GM23338 (cell line): ENCODE results near the gene IGSF22. TPM values are rescaled to one million over a fixed set of nuclear protein-coding genes. Genes with fewer than 3 reads are reported as not detected.

ENCODE experiments used
- ATAC-seq: fragments of 200-7000 bp; cut with Tn5 transposase; 3 replicates; pipeline ENCODE4 v1.9.1; 2020
- DNase-seq: peaks from one replicate; pipeline ENCODE4 v3.0.0-alpha.2; 2015; ENCODE audit warnings: low spot score
- H2AFZ ChIP-seq: fragments of 200-600 bp; sonication (generic); 2 replicates; pipeline ENCODE4 v1.8.0; 2016; ENCODE audit warnings: antibody characterized with exemption, mild to moderate bottlenecking, moderate library complexity
- H3F3A ChIP-seq: fragments of 200-600 bp; sonication (generic); replicated peaks from 2 replicates; pipeline ENCODE4 v1.8.0; 2017; ENCODE audit warnings: antibody characterized with exemption, mixed run types, low read depth
- H3K27ac ChIP-seq: fragments of 200-600 bp; sonication (generic); 2 replicates; pipeline ENCODE4 v1.6.1; 2016; ENCODE audit warnings: low read depth
- H3K27me3 ChIP-seq: fragments of 200-600 bp; sonication (generic); 2 replicates; pipeline ENCODE4 v1.8.0; 2016; ENCODE audit warnings: mild to moderate bottlenecking, mixed run types, moderate library complexity; ENCODE audit not compliant: insufficient read depth
- H3K36me3 ChIP-seq: fragments of 200-600 bp; sonication (generic); 2 replicates; pipeline ENCODE4 v1.8.0; 2016; ENCODE audit warnings: mild to moderate bottlenecking; ENCODE audit not compliant: insufficient read depth
- H3K4me1 ChIP-seq: fragments of 200-600 bp; sonication (generic); 2 replicates; pipeline ENCODE4 v1.8.0; 2016; ENCODE audit warnings: mild to moderate bottlenecking, moderate library complexity; ENCODE audit not compliant: insufficient read depth
- H3K4me2 ChIP-seq: fragments of 200-600 bp; sonication (generic); 2 replicates; pipeline ENCODE4 v1.7.1; 2017; ENCODE audit warnings: mixed run types
- H3K4me3 ChIP-seq: fragments of 200-600 bp; sonication (generic); 2 replicates; pipeline ENCODE4 v1.6.1; 2016; ENCODE audit warnings: mixed run types
- H3K79me2 ChIP-seq: fragments of 200-600 bp; sonication (generic); replicated peaks from 2 replicates; pipeline ENCODE4 v1.8.0; 2017; ENCODE audit warnings: mild to moderate bottlenecking; ENCODE audit not compliant: insufficient read depth
- H3K9me2 ChIP-seq: fragments of 200-600 bp; sonication (generic); 2 replicates; pipeline ENCODE4 v1.8.0; 2017; ENCODE audit not compliant: insufficient read depth
- H4K20me1 ChIP-seq: fragments of 200-600 bp; sonication (generic); replicated peaks from 2 replicates; pipeline ENCODE4 v1.8.0; 2017; ENCODE audit warnings: mild to moderate bottlenecking; ENCODE audit not compliant: insufficient read depth
- H3K27ac Mint-ChIP-seq: 2 replicates; pipeline ENCODE4 v1.8.0; 2020; ENCODE audit warnings: inconsistent platforms, mild to moderate bottlenecking, moderate library complexity, mixed read lengths
- H3K27me3 Mint-ChIP-seq: 3 replicates; pipeline ENCODE4 v1.8.0; 2022; ENCODE audit warnings: low read depth, mild to moderate bottlenecking, moderate library complexity, mixed read lengths, inconsistent platforms; ENCODE audit not compliant: insufficient read depth, poor library complexity
- H3K36me3 Mint-ChIP-seq: 3 replicates; pipeline ENCODE4 v1.8.0; 2021; ENCODE audit warnings: low read depth, mild to moderate bottlenecking, inconsistent platforms, moderate library complexity, mixed read lengths
- H3K4me1 Mint-ChIP-seq: 3 replicates; pipeline ENCODE4 v1.8.0; 2020; ENCODE audit warnings: mild to moderate bottlenecking, inconsistent platforms, mixed read lengths
- H3K4me3 Mint-ChIP-seq: 3 replicates; pipeline ENCODE4 v1.8.0; 2021; ENCODE audit warnings: moderate library complexity, mild to moderate bottlenecking, inconsistent platforms, mixed read lengths
- H3K9me3 Mint-ChIP-seq: 3 replicates; pipeline ENCODE4 v1.8.0; 2020; ENCODE audit warnings: moderate library complexity, mild to moderate bottlenecking, inconsistent platforms, mixed read lengths
- CREB1 ChIP-seq: fragments of 250-450 bp; sonication (Bioruptor Pico); IDR thresholded peaks from 2 replicates; pipeline ENCODE4 v1.5.0; 2020; ENCODE audit warnings: low read depth, mild to moderate bottlenecking, moderate library complexity
- EZH2phosphoT487 ChIP-seq: fragments of 200-600 bp; sonication (generic); IDR thresholded peaks from one replicate; pipeline ENCODE4 v1.8.1; 2018; ENCODE audit warnings: antibody characterized with exemption; ENCODE audit not compliant: unreplicated experiment
- NANOG ChIP-seq: IDR thresholded peaks from 2 replicates; pipeline ENCODE4 v1.6.1; 2016; ENCODE audit warnings: antibody characterized with exemption, borderline replicate concordance
- POLR2AphosphoS5 ChIP-seq: IDR thresholded peaks from 2 replicates; pipeline ENCODE4 v1.6.1; 2016; ENCODE audit warnings: antibody characterized with exemption, low read depth
- STAT1 ChIP-seq: IDR thresholded peaks from one replicate; pipeline ENCODE4 v1.6.1; 2016; ENCODE audit warnings: antibody characterized with exemption; ENCODE audit not compliant: unreplicated experiment
- ZNF114 ChIP-seq: fragments of 250-450 bp; sonication (Bioruptor Pico); IDR thresholded peaks from 2 replicates; pipeline ENCODE4 v1.5.0; 2020; ENCODE audit warnings: mild to moderate bottlenecking, moderate library complexity
- polyA plus RNA-seq: library from polyadenylated mRNA; unstranded; fragments of >200 nt; fragmentation: Nextera tagmentation; extraction: Ambion mirVana; gene quantifications from 2 replicates; pipeline ENCODE4 v1.2.1, GENCODE V29; 2016
- total RNA-seq: library from RNA; depleted of rRNA; stranded (reverse); fragments of >200 nt; shearing (Covaris generic); gene quantifications from 2 replicates; pipeline ENCODE4 v1.2.3, GENCODE V29; 2014
- TF ChIP-seq, protein P1 (sequence below), 2 experiments: fragments of 200-600 bp in 1 of 2; sonication (generic) in 1 of 2; conservative IDR thresholded peaks; 2 replicates each; pipeline versions ENCODE4 v1.5.1 to v1.6.1; 2016 to 2017; ENCODE audit warnings: antibody characterized with exemption in 2 of 2, low read depth in 2 of 2, mild to moderate bottlenecking in 2 of 2, moderate library complexity in 1 of 2
- TF ChIP-seq, protein P2 (sequence below): IDR thresholded peaks from one replicate; pipeline ENCODE4 v1.6.1; 2018; ENCODE audit warnings: antibody characterized with exemption; ENCODE audit not compliant: unreplicated experiment
- TF ChIP-seq, protein P3 (sequence below): fragments of 250-450 bp; sonication (Bioruptor Pico); IDR thresholded peaks from 2 replicates; pipeline ENCODE4 v1.5.0; 2020; ENCODE audit warnings: mild to moderate bottlenecking, moderate library complexity

The IGSF22 gene
- total and polyA plus RNA-seq, 2 experiments from 2014 or later = 0.37 TPM; not detected in 1

DNA sequence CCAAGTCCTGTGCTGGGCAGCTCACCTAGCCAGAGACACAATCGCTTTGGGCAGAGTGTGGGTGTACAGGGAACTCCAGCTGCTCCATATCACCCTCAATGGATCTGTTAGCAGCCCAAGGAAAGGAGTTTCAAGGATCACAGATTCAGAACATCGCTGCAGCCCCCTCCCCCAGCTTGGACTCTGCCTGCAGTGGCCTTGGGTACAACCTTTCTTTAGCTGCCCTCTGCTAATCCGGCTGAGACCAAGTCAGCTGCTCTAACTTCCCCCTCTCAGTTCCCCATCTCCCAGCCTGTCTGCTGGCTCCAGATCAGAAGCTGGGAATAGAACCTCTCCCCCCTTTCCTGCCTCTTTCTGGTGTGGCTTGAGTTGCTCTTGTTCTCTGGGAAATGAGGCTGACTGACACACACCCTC, 26.1 kb downstream of the IGSF22 start:
- Histone ChIP-seq H4K20me1 (no peaks in the 10 kb centered on the region), H3F3A (0 out of 2 replicates have a peak, but pooled peaks cover 2% of the 10 kb centered on the region), H3K4me3 (peak overlapping the region; percentile 76; the same call in 1 of the 2 replicates), H2AFZ (no peak overlapping the region), H3K36me3 (no peaks in the 10 kb centered on the region), H3K9me2 (no peaks in the 10 kb centered on the region), H3K4me2 (peak overlapping the region; percentile 90), H3K27me3 (peaks cover 22% of the 10 kb centered on the region), H3K4me1 (peaks cover 7% of the 10 kb centered on the region; the same call in 1 of the 2 replicates), H3K27ac (no peak overlapping the region), H3K79me2 (no peaks in the 10 kb centered on the region)
- Mint-ChIP-seq H3K4me3 (peak overlapping the region; percentile 76), H3K4me1 (peaks cover 8% of the 10 kb centered on the region; the same call in 2 of the 3 replicates), H3K27ac (no peak overlapping the region), H3K9me3 (no peaks in the 10 kb centered on the region), H3K27me3 (peaks cover 13% of the 10 kb centered on the region), H3K36me3 (no peaks in the 10 kb centered on the region; the same call in 2 of the 3 replicates)
- no peak for ATAC-seq
- no peak for DNase-seq
- TF ChIP-seq NANOG (no peak), POLR2AphosphoS5 (no peak), STAT1 (no peak), ZNF114 (no peak)

DNA sequence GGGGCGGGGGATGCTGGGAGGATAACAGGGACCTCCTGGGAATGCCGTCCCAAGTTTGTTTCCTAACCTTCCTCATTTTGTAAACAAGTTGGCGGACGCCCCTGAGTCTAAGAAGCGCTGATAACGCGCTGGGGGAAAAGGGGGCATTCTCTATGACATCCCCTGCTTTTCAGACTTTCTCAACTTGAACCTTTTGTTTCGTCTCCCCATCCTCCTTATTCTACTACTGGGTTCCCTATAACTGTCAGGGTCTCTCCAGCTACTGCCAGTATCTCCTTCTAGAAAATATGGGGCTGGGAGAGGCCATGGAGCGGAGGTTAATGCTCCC, 26.8 kb downstream of the IGSF22 start:
- Histone ChIP-seq H3K4me1 (peaks cover 7% of the 10 kb centered on the region; the same call in 1 of the 2 replicates), H3K4me3 (peak overlapping the region; percentile 76), H3K4me2 (peak overlapping the region; percentile 90), H2AFZ (peak overlapping the region; percentile 97), H3K9me2 (no peaks in the 10 kb centered on the region), H3K27me3 (peaks cover 18% of the 10 kb centered on the region; the same call in 1 of the 2 replicates), H3F3A (0 out of 2 replicates have a peak, but pooled peaks cover 2% of the 10 kb centered on the region), H3K79me2 (no peaks in the 10 kb centered on the region), H4K20me1 (no peaks in the 10 kb centered on the region), H3K27ac (no peak overlapping the region), H3K36me3 (no peaks in the 10 kb centered on the region)
- peaks cover 7% of the 10 kb centered on the region; the same call in 2 of the 3 replicates for H3K4me1 Mint-ChIP-seq
- TF ChIP-seq, protein P1, sequence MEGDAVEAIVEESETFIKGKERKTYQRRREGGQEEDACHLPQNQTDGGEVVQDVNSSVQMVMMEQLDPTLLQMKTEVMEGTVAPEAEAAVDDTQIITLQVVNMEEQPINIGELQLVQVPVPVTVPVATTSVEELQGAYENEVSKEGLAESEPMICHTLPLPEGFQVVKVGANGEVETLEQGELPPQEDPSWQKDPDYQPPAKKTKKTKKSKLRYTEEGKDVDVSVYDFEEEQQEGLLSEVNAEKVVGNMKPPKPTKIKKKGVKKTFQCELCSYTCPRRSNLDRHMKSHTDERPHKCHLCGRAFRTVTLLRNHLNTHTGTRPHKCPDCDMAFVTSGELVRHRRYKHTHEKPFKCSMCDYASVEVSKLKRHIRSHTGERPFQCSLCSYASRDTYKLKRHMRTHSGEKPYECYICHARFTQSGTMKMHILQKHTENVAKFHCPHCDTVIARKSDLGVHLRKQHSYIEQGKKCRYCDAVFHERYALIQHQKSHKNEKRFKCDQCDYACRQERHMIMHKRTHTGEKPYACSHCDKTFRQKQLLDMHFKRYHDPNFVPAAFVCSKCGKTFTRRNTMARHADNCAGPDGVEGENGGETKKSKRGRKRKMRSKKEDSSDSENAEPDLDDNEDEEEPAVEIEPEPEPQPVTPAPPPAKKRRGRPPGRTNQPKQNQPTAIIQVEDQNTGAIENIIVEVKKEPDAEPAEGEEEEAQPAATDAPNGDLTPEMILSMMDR (conservative IDR thresholded peaks at IDR 0.05; ENCODE audit: low read depth in 2 of 2) = no peak
- TF ChIP-seq, protein P2, sequence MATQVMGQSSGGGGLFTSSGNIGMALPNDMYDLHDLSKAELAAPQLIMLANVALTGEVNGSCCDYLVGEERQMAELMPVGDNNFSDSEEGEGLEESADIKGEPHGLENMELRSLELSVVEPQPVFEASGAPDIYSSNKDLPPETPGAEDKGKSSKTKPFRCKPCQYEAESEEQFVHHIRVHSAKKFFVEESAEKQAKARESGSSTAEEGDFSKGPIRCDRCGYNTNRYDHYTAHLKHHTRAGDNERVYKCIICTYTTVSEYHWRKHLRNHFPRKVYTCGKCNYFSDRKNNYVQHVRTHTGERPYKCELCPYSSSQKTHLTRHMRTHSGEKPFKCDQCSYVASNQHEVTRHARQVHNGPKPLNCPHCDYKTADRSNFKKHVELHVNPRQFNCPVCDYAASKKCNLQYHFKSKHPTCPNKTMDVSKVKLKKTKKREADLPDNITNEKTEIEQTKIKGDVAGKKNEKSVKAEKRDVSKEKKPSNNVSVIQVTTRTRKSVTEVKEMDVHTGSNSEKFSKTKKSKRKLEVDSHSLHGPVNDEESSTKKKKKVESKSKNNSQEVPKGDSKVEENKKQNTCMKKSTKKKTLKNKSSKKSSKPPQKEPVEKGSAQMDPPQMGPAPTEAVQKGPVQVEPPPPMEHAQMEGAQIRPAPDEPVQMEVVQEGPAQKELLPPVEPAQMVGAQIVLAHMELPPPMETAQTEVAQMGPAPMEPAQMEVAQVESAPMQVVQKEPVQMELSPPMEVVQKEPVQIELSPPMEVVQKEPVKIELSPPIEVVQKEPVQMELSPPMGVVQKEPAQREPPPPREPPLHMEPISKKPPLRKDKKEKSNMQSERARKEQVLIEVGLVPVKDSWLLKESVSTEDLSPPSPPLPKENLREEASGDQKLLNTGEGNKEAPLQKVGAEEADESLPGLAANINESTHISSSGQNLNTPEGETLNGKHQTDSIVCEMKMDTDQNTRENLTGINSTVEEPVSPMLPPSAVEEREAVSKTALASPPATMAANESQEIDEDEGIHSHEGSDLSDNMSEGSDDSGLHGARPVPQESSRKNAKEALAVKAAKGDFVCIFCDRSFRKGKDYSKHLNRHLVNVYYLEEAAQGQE = no peak
- TF ChIP-seq STAT1 (no peak), EZH2phosphoT487 (no peak), CREB1 (CRISPR knock-in tag) (0 out of 2 replicates have a peak, but pooled peaks have one; percentile 33), NANOG (no peak)
- TF ChIP-seq, protein P3, sequence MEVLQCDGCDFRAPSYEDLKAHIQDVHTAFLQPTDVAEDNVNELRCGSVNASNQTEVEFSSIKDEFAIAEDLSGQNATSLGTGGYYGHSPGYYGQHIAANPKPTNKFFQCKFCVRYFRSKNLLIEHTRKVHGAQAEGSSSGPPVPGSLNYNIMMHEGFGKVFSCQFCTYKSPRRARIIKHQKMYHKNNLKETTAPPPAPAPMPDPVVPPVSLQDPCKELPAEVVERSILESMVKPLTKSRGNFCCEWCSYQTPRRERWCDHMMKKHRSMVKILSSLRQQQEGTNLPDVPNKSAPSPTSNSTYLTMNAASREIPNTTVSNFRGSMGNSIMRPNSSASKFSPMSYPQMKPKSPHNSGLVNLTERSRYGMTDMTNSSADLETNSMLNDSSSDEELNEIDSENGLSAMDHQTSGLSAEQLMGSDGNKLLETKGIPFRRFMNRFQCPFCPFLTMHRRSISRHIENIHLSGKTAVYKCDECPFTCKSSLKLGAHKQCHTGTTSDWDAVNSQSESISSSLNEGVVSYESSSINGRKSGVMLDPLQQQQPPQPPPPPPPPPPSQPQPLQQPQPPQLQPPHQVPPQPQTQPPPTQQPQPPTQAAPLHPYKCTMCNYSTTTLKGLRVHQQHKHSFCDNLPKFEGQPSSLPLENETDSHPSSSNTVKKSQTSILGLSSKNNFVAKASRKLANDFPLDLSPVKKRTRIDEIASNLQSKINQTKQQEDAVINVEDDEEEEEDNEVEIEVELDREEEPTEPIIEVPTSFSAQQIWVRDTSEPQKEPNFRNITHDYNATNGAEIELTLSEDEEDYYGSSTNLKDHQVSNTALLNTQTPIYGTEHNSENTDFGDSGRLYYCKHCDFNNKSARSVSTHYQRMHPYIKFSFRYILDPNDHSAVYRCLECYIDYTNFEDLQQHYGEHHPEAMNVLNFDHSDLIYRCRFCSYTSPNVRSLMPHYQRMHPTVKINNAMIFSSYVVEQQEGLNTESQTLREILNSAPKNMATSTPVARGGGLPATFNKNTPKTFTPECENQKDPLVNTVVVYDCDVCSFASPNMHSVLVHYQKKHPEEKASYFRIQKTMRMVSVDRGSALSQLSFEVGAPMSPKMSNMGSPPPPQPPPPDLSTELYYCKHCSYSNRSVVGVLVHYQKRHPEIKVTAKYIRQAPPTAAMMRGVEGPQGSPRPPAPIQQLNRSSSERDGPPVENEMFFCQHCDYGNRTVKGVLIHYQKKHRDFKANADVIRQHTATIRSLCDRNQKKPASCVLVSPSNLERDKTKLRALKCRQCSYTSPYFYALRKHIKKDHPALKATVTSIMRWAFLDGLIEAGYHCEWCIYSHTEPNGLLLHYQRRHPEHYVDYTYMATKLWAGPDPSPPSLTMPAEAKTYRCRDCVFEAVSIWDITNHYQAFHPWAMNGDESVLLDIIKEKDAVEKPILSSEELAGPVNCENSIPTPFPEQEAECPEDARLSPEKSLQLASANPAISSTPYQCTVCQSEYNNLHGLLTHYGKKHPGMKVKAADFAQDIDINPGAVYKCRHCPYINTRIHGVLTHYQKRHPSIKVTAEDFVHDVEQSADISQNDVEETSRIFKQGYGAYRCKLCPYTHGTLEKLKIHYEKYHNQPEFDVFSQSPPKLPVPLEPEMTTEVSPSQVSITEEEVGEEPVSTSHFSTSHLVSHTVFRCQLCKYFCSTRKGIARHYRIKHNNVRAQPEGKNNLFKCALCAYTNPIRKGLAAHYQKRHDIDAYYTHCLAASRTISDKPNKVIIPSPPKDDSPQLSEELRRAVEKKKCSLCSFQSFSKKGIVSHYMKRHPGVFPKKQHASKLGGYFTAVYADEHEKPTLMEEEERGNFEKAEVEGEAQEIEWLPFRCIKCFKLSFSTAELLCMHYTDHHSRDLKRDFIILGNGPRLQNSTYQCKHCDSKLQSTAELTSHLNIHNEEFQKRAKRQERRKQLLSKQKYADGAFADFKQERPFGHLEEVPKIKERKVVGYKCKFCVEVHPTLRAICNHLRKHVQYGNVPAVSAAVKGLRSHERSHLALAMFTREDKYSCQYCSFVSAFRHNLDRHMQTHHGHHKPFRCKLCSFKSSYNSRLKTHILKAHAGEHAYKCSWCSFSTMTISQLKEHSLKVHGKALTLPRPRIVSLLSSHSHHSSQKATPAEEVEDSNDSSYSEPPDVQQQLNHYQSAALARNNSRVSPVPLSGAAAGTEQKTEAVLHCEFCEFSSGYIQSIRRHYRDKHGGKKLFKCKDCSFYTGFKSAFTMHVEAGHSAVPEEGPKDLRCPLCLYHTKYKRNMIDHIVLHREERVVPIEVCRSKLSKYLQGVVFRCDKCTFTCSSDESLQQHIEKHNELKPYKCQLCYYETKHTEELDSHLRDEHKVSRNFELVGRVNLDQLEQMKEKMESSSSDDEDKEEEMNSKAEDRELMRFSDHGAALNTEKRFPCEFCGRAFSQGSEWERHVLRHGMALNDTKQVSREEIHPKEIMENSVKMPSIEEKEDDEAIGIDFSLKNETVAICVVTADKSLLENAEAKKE (CRISPR knock-in tag) = no peak
- DNase-seq (no peak), ATAC-seq (no peak)
- no peak overlapping the region for H3K27ac Mint-ChIP-seq
- no peaks in the 10 kb centered on the region for H3K9me3 Mint-ChIP-seq
- peak overlapping the region; percentile 76 for H3K4me3 Mint-ChIP-seq
- peaks cover 13% of the 10 kb centered on the region for H3K27me3 Mint-ChIP-seq
- no peaks in the 10 kb centered on the region; the same call in 2 of the 3 replicates for H3K36me3 Mint-ChIP-seq
